H1 (cell line): Measurements from ENCODE around the gene HOXD4. TPM values are rescaled to one million over a fixed set of nuclear protein-coding genes. Genes with fewer than 3 reads are reported as not detected.

Experiments
- CTCF ChIA-PET: fragments of 300-600 bp; sonication (Branson Sonifier 250); formaldehyde crosslinking; loops from one replicate; lab custom pipeline; 2021; ENCODE audit not compliant: partially characterized antibody; lab: Charles Lee
- POLR2A ChIA-PET: fragments of 300-600 bp; sonication (Branson Sonifier 250); formaldehyde crosslinking; loops from one replicate; lab custom pipeline; 2021; ENCODE audit warnings: inconsistent platforms; ENCODE audit not compliant: partially characterized antibody; lab: Charles Lee
- DNase-seq, 2 experiments: peaks; one replicate each; pipeline versions ENCODE4 v3.0.0 to v3.0.0-alpha.2; 2010 to 2022; ENCODE audit warnings: low spot score in 2 of 2, low read depth in 1 of 2, mixed read lengths in 1 of 2
- FAIRE-seq: peaks from 2 replicates; lab custom pipeline; 2011; peaks lifted over from hg19 to GRCh38; lab: Jason Lieb, UNC
- H2AFZ ChIP-seq: 2 replicates; pipeline ENCODE4 v1.8.1; 2012; ENCODE audit warnings: low read length, inconsistent platforms
- H2AK5ac ChIP-seq: 2 replicates; pipeline ENCODE4 v1.6.1; 2013; ENCODE audit warnings: low read depth, low read length
- H2BK120ac ChIP-seq: replicated peaks from 2 replicates; pipeline ENCODE3; 2013; ENCODE audit warnings: low read depth, low read length, inconsistent platforms
- H2BK12ac ChIP-seq: 2 replicates; pipeline ENCODE4 v1.6.1; 2013; ENCODE audit warnings: low read depth, low read length
- H2BK15ac ChIP-seq: 2 replicates; pipeline ENCODE4 v1.6.1; 2013; ENCODE audit warnings: low read length
- H2BK20ac ChIP-seq: 2 replicates; pipeline ENCODE4 v1.6.1; 2013; ENCODE audit warnings: low read length
- H2BK5ac ChIP-seq: 2 replicates; pipeline ENCODE4 v1.6.1; 2013; ENCODE audit warnings: low read depth, low read length
- H3K14ac ChIP-seq: 2 replicates; pipeline ENCODE4 v1.6.1; 2013; ENCODE audit warnings: inconsistent platforms; ENCODE audit not compliant: insufficient read length
- H3K18ac ChIP-seq: 2 replicates; pipeline ENCODE4 v1.6.1; 2013; ENCODE audit warnings: low read length; ENCODE audit errors: extremely low read depth
- H3K23ac ChIP-seq: 2 replicates; pipeline ENCODE4 v1.6.1; 2013; ENCODE audit warnings: inconsistent platforms; ENCODE audit not compliant: insufficient read length
- H3K23me2 ChIP-seq: 2 replicates; pipeline ENCODE4 v1.6.1; 2013; ENCODE audit warnings: low read depth, low read length
- H3K27ac ChIP-seq: 2 replicates; pipeline ENCODE4 v1.6.1; 2011; ENCODE audit warnings: low read depth, low read length, inconsistent platforms
- H3K27me3 ChIP-seq, 4 experiments: replicated peaks in 1 of 4; 1 replicate in 1 of 4; 2 replicates in 3 of 4; pipeline versions ENCODE4 v1.6.1 to v1.8.1; 2011 to 2013; ENCODE audit warnings: low read length in 3 of 4, mild to moderate bottlenecking in 3 of 4, inconsistent platforms in 2 of 4, mixed read lengths in 2 of 4, moderate library complexity in 1 of 4; ENCODE audit not compliant: control insufficient read depth in 3 of 4, insufficient read depth in 3 of 4; ENCODE audit errors: extremely low read depth in 1 of 4
- H3K36me3 ChIP-seq, 4 experiments: 2 replicates each; pipeline versions ENCODE4 v1.6.1 to v1.8.1; 2011 to 2013; ENCODE audit warnings: mild to moderate bottlenecking in 4 of 4, low read length in 3 of 4, moderate library complexity in 2 of 4, control low read depth in 1 of 4, inconsistent platforms in 1 of 4; ENCODE audit not compliant: insufficient read depth in 4 of 4, control insufficient read depth in 2 of 4
- H3K4ac ChIP-seq: replicated peaks from 2 replicates; pipeline ENCODE3; 2013; ENCODE audit warnings: low read length, low read depth, mixed read lengths, inconsistent platforms; ENCODE audit not compliant: insufficient read length
- H3K4me1 ChIP-seq, 4 experiments: replicated peaks in 1 of 4; 1 replicate in 1 of 4; 2 replicates in 3 of 4; pipeline versions ENCODE4 v1.6.1 to v1.8.1; 2011 to 2013; ENCODE audit warnings: low read length in 3 of 4, inconsistent platforms in 2 of 4, mixed read lengths in 1 of 4; ENCODE audit not compliant: insufficient read depth in 4 of 4, control insufficient read depth in 3 of 4
- H3K4me2 ChIP-seq, 2 experiments: 2 replicates each; pipeline versions ENCODE4 v1.6.1 to v1.8.1; 2011 to 2013; ENCODE audit warnings: low read depth in 2 of 2, low read length in 2 of 2, control low read depth in 1 of 2, inconsistent platforms in 1 of 2, mild to moderate bottlenecking in 1 of 2; ENCODE audit not compliant: insufficient read depth in 1 of 2
- H3K4me3 ChIP-seq, 4 experiments: fragments of 200-600, 300-600 bp in 1 of 4; sonication (generic), shearing (Covaris generic), sonication (Bioruptor Twin) in 1 of 4; 2 replicates each; pipeline versions ENCODE4 v1.5.1 to v1.8.1; 2011 to 2016; ENCODE audit warnings: low read length in 4 of 4, low read depth in 3 of 4, control low read depth in 2 of 4, inconsistent platforms in 2 of 4, mild to moderate bottlenecking in 2 of 4, mixed read lengths in 1 of 4, moderate library complexity in 1 of 4; ENCODE audit not compliant: insufficient read depth in 2 of 4; ENCODE audit errors: extremely low read depth in 1 of 4
- H3K56ac ChIP-seq: replicated peaks from 2 replicates; pipeline ENCODE3; 2013; ENCODE audit warnings: low read depth, mild to moderate bottlenecking, mixed read lengths, low read length, inconsistent platforms; ENCODE audit not compliant: insufficient read length
- H3K79me1 ChIP-seq: 2 replicates; pipeline ENCODE4 v1.6.1; 2013; ENCODE audit warnings: low read depth, low read length, control low read depth
- H3K79me2 ChIP-seq, 2 experiments: 2 replicates each; pipeline versions ENCODE4 v1.6.1 to v1.8.1; 2012 to 2013; ENCODE audit warnings: low read length in 2 of 2, mild to moderate bottlenecking in 2 of 2, inconsistent platforms in 1 of 2; ENCODE audit not compliant: insufficient read depth in 2 of 2, control insufficient read depth in 1 of 2
- H3K9ac ChIP-seq, 4 experiments: replicated peaks in 1 of 4; 1 replicate in 1 of 4; 2 replicates in 3 of 4; pipeline versions ENCODE4 v1.6.1 to v1.8.1; 2011 to 2013; ENCODE audit warnings: low read depth in 3 of 4, low read length in 3 of 4, control low read depth in 2 of 4, mild to moderate bottlenecking in 2 of 4, moderate library complexity in 2 of 4, inconsistent platforms in 1 of 4; ENCODE audit errors: extremely low read depth in 1 of 4
- H3K9me3 ChIP-seq, 2 experiments: 2 replicates each; pipeline versions ENCODE4 v1.6.1 to v1.8.1; 2012 to 2013; ENCODE audit warnings: mild to moderate bottlenecking in 2 of 2, moderate library complexity in 2 of 2, control low read depth in 1 of 2, inconsistent platforms in 1 of 2, low read depth in 1 of 2, low read length in 1 of 2, mixed read lengths in 1 of 2; ENCODE audit not compliant: insufficient read depth in 2 of 2
- H4K20me1 ChIP-seq, 2 experiments: replicated peaks in 1 of 2; 2 replicates each; pipeline versions ENCODE3 to v1.8.1; 2011 to 2013; ENCODE audit warnings: inconsistent platforms in 2 of 2, low read length in 2 of 2, mild to moderate bottlenecking in 1 of 2; ENCODE audit not compliant: insufficient read depth in 2 of 2, control insufficient read depth in 1 of 2
- H4K5ac ChIP-seq: 2 replicates; pipeline ENCODE4 v1.6.1; 2013; ENCODE audit warnings: low read length, low read depth, mixed read lengths, inconsistent platforms; ENCODE audit not compliant: insufficient read length
- H4K8ac ChIP-seq: 2 replicates; pipeline ENCODE4 v1.8.0; 2013; ENCODE audit warnings: mild to moderate bottlenecking, moderate library complexity, low read length, inconsistent platforms; ENCODE audit not compliant: insufficient read depth; ENCODE audit errors: extremely low read depth
- H4K91ac ChIP-seq: replicated peaks from 2 replicates; pipeline ENCODE3; 2013; ENCODE audit warnings: low read length, mixed read lengths, inconsistent platforms; ENCODE audit not compliant: insufficient read length
- CBX8 ChIP-seq: fragments of 300-800, 300-1000 bp; sonication (generic); IDR thresholded peaks from 2 replicates; pipeline ENCODE4 v1.7.1; 2016; ENCODE audit warnings: low read depth, low read length, borderline replicate concordance
- CREB1 ChIP-seq: IDR thresholded peaks from 2 replicates; pipeline ENCODE4 v1.6.1; 2012; ENCODE audit warnings: inconsistent platforms
- GTF2F1 ChIP-seq: IDR thresholded peaks from 2 replicates; pipeline ENCODE4 v1.6.1; 2012; ENCODE audit warnings: low read depth, low read length, improper control_type of control experiment, borderline replicate concordance
- NRF1 ChIP-seq: IDR thresholded peaks from 2 replicates; pipeline ENCODE4 v1.6.1; 2011; ENCODE audit warnings: mild to moderate bottlenecking, low read depth, low read length, improper control_type of control experiment
- SIX5 ChIP-seq: IDR thresholded peaks from 2 replicates; pipeline ENCODE4 v1.6.1; 2011; ENCODE audit warnings: mild to moderate bottlenecking, low read depth, low read length
- TCF12 ChIP-seq: IDR thresholded peaks from 2 replicates; pipeline ENCODE4 v1.6.1; 2011; ENCODE audit warnings: low read depth, mild to moderate bottlenecking, low read length
- WGBS, 2 experiments: shearing (Covaris generic) in 1 of 2; methylation state at CpG; one replicate each; pipeline versions ENCODE4 v1.1.6 to v1.1.7; 2013 to 2015; ENCODE audit warnings: low lambda C conversion rate in 2 of 2, mixed read lengths in 2 of 2, inconsistent platforms in 1 of 2, low coverage in 1 of 2, missing lambda C conversion rate in 1 of 2; ENCODE audit not compliant: insufficient replicate concordance in 2 of 2, insufficient coverage in 1 of 2, insufficient read length in 1 of 2; ENCODE audit errors: extremely low coverage in 1 of 2, missing lambda C conversion rate in 1 of 2; 5-methylcytosine and 5-hydroxymethylcytosine counted together
- polyA plus RNA-seq, 7 experiments: library from polyadenylated mRNA; depleted of rRNA in 3 of 7; stranded (reverse) in 5 of 7; unstranded in 2 of 7; fragments of >200 nt in 5 of 7; fragments of 200-250 nt in 2 of 7; gene quantifications; 1 replicate in 5 of 7; 2 replicates in 1 of 7; 4 replicates in 1 of 7; pipeline versions ENCODE4 v1.2.1 to v1.2.3, GENCODE V29; 2011 to 2013; ENCODE audit warnings: missing spikeins in 2 of 7, mixed read lengths in 2 of 7
- total RNA-seq: library from RNA; stranded (reverse); fragmentation: NEBNext Ultra II Directional; extraction: Animal tissue kit (Norgen Biotek cat#: 25700); gene quantifications from 2 replicates; pipeline ENCODE4 v1.2.1, GENCODE V29; 2021
- TF ChIP-seq, protein P1 (sequence below): IDR thresholded peaks from 2 replicates; pipeline ENCODE4 v1.6.1; 2012; ENCODE audit warnings: inconsistent platforms

The HOXD4 gene
- total and polyA plus RNA-seq, 2 of the 8 experiments (the other 6 are each of a cell fraction or from before 2014, with no cell fraction given): not detected

DNA sequence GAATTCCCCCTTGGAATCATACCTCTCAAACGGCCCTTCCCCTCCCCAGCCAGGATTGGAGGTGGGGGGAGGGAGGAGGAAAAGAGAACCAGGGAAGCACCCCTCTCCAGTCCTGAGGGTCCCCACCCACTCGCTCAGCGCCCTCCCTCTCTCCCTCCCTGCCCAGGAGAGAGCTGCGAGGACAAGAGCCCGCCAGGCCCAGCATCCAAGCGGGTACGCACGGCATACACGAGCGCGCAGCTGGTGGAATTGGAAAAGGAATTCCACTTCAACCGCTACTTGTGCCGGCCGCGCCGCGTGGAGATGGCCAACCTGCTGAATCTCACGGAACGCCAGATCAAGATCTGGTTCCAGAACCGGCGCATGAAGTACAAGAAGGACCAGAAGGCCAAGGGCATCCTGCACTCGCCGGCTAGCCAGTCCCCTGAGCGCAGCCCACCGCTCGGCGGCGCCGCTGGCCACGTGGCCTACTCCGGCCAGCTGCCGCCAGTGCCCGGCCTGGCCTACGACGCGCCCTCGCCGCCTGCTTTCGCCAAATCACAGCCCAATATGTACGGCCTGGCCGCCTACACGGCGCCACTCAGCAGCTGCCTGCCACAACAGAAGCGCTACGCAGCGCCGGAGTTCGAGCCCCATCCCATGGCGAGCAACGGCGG, 20.1 kb downstream of the HOXD4 start:
- Histone ChIP-seq H3K4me1 (peaks cover 3 to 25% (median 15%) of the 10 kb centered on the region in 4 experiments), H2BK20ac (no peak overlapping the region), H3K9me3 (no peaks in the 10 kb centered on the region), H2BK5ac (no peak overlapping the region), H4K20me1 (peaks cover 2 to 35% of the 10 kb centered on the region in 2 experiments), H4K8ac (peak overlapping the region; percentile 79), H3K14ac (no peak overlapping the region), H2AK5ac (no peak overlapping the region), H3K79me1 (no peaks in the 10 kb centered on the region), H3K9ac (no peak overlapping the region), H3K79me2 (no peaks in the 10 kb centered on the region), H3K18ac (peak overlapping the region; percentile 43; the same call in 1 of the 2 replicates), H2BK15ac (no peak overlapping the region), H2BK120ac (no peak overlapping the region), H3K36me3 (no peaks in the 10 kb centered on the region; a peak in 1 of 8 replicates), H4K91ac (no peak overlapping the region), H3K23me2 (peaks cover 3% of the 10 kb centered on the region; the same call in 1 of the 2 replicates), H3K4me2 (peak overlapping the region; percentile 76 to 81), H3K4ac (no peak overlapping the region), H3K27me3 (peaks cover 94 to 100% (median 99%) of the 10 kb centered on the region in 4 experiments), H3K27ac (no peak overlapping the region), H2AFZ (peak overlapping the region; percentile 7; the same call in 1 of the 2 replicates), H4K5ac (no peak overlapping the region), H3K56ac (no peak overlapping the region), H3K4me3 (peak overlapping the region in 3 of 4 experiments; percentile 7 to 47 (median 14); a peak in 5 of 8 replicates), H3K23ac (no peak overlapping the region), H2BK12ac (peak overlapping the region; percentile 75; the same call in 1 of the 2 replicates)
- no peak for DNase-seq
- 3% methylated on average over 43 of the region's 51 CpGs; no CpG with 5 or more reads in 1 of the 2 experiments for WGBS, 2 experiments
- FAIRE-seq: no peak
- ChIA-PET CTCF (interaction anchor here (0.9 to 7.5 kb wide), 9 partner anchors 9 to 481 kb away, joined by 3 to 60 read pairs (median 4); partner anchors contain the start of gene HOXD1), POLR2A (interaction anchor here (1.2 to 1.3 kb wide), 2 partner anchors 11 to 13 kb away, joined by 3 to 7 read pairs; no protein-coding TSS in a partner anchor)
- TF ChIP-seq, protein P1, sequence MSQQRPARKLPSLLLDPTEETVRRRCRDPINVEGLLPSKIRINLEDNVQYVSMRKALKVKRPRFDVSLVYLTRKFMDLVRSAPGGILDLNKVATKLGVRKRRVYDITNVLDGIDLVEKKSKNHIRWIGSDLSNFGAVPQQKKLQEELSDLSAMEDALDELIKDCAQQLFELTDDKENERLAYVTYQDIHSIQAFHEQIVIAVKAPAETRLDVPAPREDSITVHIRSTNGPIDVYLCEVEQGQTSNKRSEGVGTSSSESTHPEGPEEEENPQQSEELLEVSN: peak; percentile 96
- TF ChIP-seq CBX8: no peak
- peak; percentile 39; the same call in 1 of the 2 replicates for TF ChIP-seq CREB1
- no peak for TF ChIP-seq GTF2F1
- no peak for TF ChIP-seq NRF1
- no peak for TF ChIP-seq TCF12
- TF ChIP-seq SIX5: no peak
